Esophagus mucosa (tissue), 1 donor: ENCODE measurements around the gene NAIP. TPM values are rescaled to one million over a fixed set of nuclear protein-coding genes. Genes with fewer than 3 reads are reported as not detected.
A peak's percentile ranks its signal among the peaks of the same experiment; 100 is the strongest.
"Not testable (repeated sequence)": the region's sequence is repeated elsewhere in the genome, so short reads cannot be mapped to it uniquely, and the experiment has no call there.

Source experiments
- ATAC-seq: fragments of 200-7000 bp; cut with Tn5 transposase; one replicate; pipeline ENCODE4 v1.9.1; 2020
- total RNA-seq: library from RNA; stranded (reverse); gene quantifications from one replicate; pipeline ENCODE4 v1.2.4, GENCODE V29; 2023
- donor health status: DM: yes; HTN: yes; CAD: no.

Gene NAIP
- total RNA-seq, result 4.2 TPM

GRCh38 chr5:71025289-71025953, at the start of gene NAIP:
NAIP (minus strand) TSS chr5:71025339; CDS start chr5:71012915, 12,424 bp downstream.
- ATAC-seq, result not testable (repeated sequence)

GRCh38 chr5:71067262-71067928, 42.3 kb upstream of the NAIP start, which contains the start of gene GTF2H2:
GTF2H2 (minus strand) TSS chr5:71067676; CDS start chr5:71062763, 4,913 bp downstream.
- ATAC-seq, result peak; percentile 99

GRCh38 chr5:71061322-71061721, 36.2 kb upstream of the NAIP start:
- ATAC-seq, result not testable (repeated sequence)

GRCh38 chr5:71059426-71059825, 34.3 kb upstream of the NAIP start:
- ATAC-seq, result not testable (repeated sequence)

GRCh38 chr5:71044808-71045207, 19.7 kb upstream of the NAIP start:
- ATAC-seq, result not testable (repeated sequence)

GRCh38 chr5:71044128-71044527, 19.0 kb upstream of the NAIP start:
- ATAC-seq, result peak; percentile 78

- peak; percentile 22 for ATAC-seq
These were observed 6.1 kb upstream of the NAIP start for GRCh38 chr5:71031046-71031776.

GRCh38 chr5:71020643-71021042, 4.5 kb downstream of the NAIP start:
- not testable (repeated sequence) for ATAC-seq

- peak; percentile 67 for ATAC-seq
These were observed 6.6 kb downstream of the NAIP start for GRCh38 chr5:71018376-71019005.

- no peak for ATAC-seq
These were observed 11.0 kb downstream of the NAIP start for GRCh38 chr5:71014176-71014575.

- no peak for ATAC-seq
These were observed 11.6 kb downstream of the NAIP start for GRCh38 chr5:71013575-71013974.

- no peak for ATAC-seq
These were observed 13.8 kb downstream of the NAIP start for GRCh38 chr5:71011194-71011792.

GRCh38 chr5:71006983-71007382, 18.2 kb downstream of the NAIP start:
- ATAC-seq, result peak; percentile 18

GRCh38 chr5:70984882-70985281, 40.3 kb downstream of the NAIP start:
- not testable (repeated sequence) for ATAC-seq

- not testable (repeated sequence) for ATAC-seq
These were observed 57.9 kb downstream of the NAIP start for GRCh38 chr5:70967220-70967619.

- not testable (repeated sequence) for ATAC-seq
These were observed 60.6 kb downstream of the NAIP start for GRCh38 chr5:70964531-70964930.

- ATAC-seq, result not testable (repeated sequence)
These were observed 72.1 kb downstream of the NAIP start for GRCh38 chr5:70953068-70953467.

GRCh38 chr5:70932560-70932959, 92.6 kb downstream of the NAIP start:
- not testable (repeated sequence) for ATAC-seq

GRCh38 chr5:70931709-70932368, 93.3 kb downstream of the NAIP start:
- ATAC-seq, result not testable (repeated sequence)

GRCh38 chr5:70925211-70925562, 100.0 kb downstream of the NAIP start:
- not testable (repeated sequence) for ATAC-seq
